GM12864 (cell line): Measurements from ENCODE around the gene PGBD4.

ENCODE experiments used
- DNase-seq: peaks from one replicate; pipeline ENCODE4 v3.0.0-alpha.2; 2011; ENCODE audit warnings: low read depth
- H3K4me3 ChIP-seq: 2 replicates; pipeline ENCODE4 v1.5.1; 2011; ENCODE audit warnings: mild to moderate bottlenecking, low read depth, low read length, control low read depth
- CTCF ChIP-seq: IDR thresholded peaks from 2 replicates; pipeline ENCODE4 v1.5.1; 2011; ENCODE audit warnings: low read depth, mild to moderate bottlenecking, moderate library complexity, low read length, control low read depth, inconsistent platforms; ENCODE audit errors: missing control alignments

The PGBD4 gene

GRCh38 chr15:34084086-34084485 is 17.8 kb upstream of the PGBD4 start:
- H3K4me3 ChIP-seq, result no peak overlapping the region
- DNase-seq, result no peak
- TF ChIP-seq CTCF, result no peak

DNA sequence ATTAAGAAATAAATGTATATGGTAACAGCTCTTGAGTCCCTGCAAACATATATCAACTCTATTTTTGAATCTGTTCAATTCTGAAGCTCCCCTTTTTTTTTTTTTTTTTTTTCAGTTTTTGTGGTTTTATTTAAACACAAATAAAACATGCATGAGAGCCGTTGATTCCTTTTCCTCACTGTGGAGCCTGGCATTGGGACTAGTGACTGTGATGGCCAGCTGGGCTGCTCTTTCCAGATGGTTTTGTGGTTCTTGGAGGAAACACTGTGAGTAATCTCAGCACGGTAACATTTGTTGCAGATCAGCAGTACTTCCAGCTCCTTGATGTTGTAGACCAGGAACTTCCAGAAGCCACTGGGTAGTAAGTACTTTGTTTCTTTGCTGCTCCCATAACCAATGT is 16.1 kb upstream of the PGBD4 start:
- TF ChIP-seq CTCF, result no peak
- no peak for DNase-seq
- no peak overlapping the region for H3K4me3 ChIP-seq

- no peak for TF ChIP-seq CTCF
- H3K4me3 ChIP-seq, result no peak overlapping the region
- no peak for DNase-seq
Observed at GRCh38 chr15:34099914-34100313, 2.0 kb upstream of the PGBD4 start.

DNA sequence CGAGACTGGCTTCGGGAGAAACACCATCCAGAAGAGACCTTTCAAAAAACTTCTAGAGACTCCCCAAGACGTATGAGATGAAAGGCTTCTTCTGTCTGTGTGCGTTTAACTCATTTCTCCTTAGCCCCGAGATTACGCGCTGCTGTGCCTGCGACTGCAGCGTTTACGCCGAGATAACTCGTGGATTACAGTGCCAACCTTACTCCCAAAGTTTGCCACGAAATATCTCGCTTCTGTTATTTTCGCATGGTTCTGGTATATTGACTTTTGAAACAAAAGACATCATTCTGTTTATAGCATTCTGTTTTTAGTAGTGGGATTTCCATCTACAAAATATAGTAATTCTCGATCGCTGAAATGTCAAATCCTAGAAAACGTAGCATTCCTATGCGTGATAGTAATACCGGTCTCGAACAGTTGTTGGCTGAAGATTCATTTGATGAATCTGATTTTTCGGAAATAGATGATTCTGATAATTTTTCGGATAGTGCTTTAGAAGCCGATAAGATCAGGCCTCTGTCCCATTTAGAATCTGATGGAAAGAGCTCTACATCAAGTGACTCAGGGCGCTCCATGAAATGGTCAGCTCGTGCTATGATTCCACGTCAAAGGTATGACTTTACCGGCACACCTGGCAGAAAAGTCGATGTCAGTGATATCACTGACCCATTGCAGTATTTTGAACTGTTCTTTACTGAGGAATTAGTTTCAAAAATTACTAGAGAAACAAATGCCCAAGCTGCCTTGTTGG is 467 bp downstream of the PGBD4 start:
- no peak for TF ChIP-seq CTCF
- H3K4me3 ChIP-seq, result peak overlapping the region; percentile 91
- DNase-seq, result no peak

GRCh38 chr15:34106423-34106822 is 4.5 kb downstream of the PGBD4 start:
- no peak for TF ChIP-seq CTCF
- DNase-seq, result no peak
- no peak overlapping the region for H3K4me3 ChIP-seq

GRCh38 chr15:34107315-34107714 is 5.4 kb downstream of the PGBD4 start:
- no peak for TF ChIP-seq CTCF
- DNase-seq, result no peak
- no peak overlapping the region for H3K4me3 ChIP-seq
